Right lobe of liver (tissue), 6 donors: Measurements from ENCODE around the gene KCNN3. TPM values are rescaled to one million over a fixed set of nuclear protein-coding genes. Genes with fewer than 3 reads are reported as not detected.

Experiments
- ATAC-seq, 4 donors: fragments of 200-7000 bp; cut with Tn5 transposase; one replicate each; pipeline ENCODE4 v1.9.1; 2020; ENCODE audit warnings: mild to moderate bottlenecking in 4 of 4, moderate library complexity in 4 of 4
- DNase-seq, 3 donors: peaks; one replicate each; pipeline ENCODE4 v3.0.0-alpha.2; 2020
- H3K27ac ChIP-seq, 3 donors: fragments of 200-600 bp; one replicate each; pipeline ENCODE4 v1.8.0; 2022
- H3K27me3 ChIP-seq, 2 donors: fragments of 200-600 bp; one replicate each; pipeline ENCODE4 v1.8.0; 2022
- H3K36me3 ChIP-seq, 4 donors: fragments of 200-600 bp; sonication (generic) in 1 of 4; one replicate each; pipeline versions ENCODE4 v1.5.1 to v1.8.0; 2017 to 2022; ENCODE audit warnings: control low read depth in 1 of 4
- H3K4me1 ChIP-seq, 4 donors: fragments of 200-600 bp; sonication (generic) in 1 of 4; one replicate each; pipeline versions ENCODE4 v1.5.1 to v1.8.0; 2017 to 2022; ENCODE audit warnings: control low read depth in 1 of 4
- H3K4me3 ChIP-seq, 3 donors: fragments of 200-600 bp; one replicate each; pipeline ENCODE4 v1.8.0; 2022
- H3K9me3 ChIP-seq, 4 donors: fragments of 200-600 bp; sonication (generic) in 1 of 4; one replicate each; pipeline versions ENCODE4 v1.5.1 to v1.8.0; 2017 to 2022; ENCODE audit warnings: control low read depth in 1 of 4
- CTCF ChIP-seq, 4 donors: fragments of 200-600 bp in 3 of 4; fragments of 450-650 bp in 1 of 4; IDR thresholded peaks; one replicate each; pipeline versions ENCODE4 v1.5.1 to v1.8.0; 2016 to 2022; ENCODE audit warnings: antibody characterized with exemption in 4 of 4, mild to moderate bottlenecking in 2 of 4
- POLR2A ChIP-seq: fragments of 450-650 bp; IDR thresholded peaks from one replicate; pipeline ENCODE4 v1.6.1; 2017; ENCODE audit warnings: antibody characterized with exemption, mild to moderate bottlenecking
- WGBS: methylation state at CpG from one replicate; pipeline ENCODE4 v1.1.6; 2018; ENCODE audit warnings: low coverage, low lambda C conversion rate; ENCODE audit not compliant: insufficient coverage; ENCODE audit errors: missing lambda C conversion rate; 5-methylcytosine and 5-hydroxymethylcytosine counted together
- intact Hi-C, 2 donors: fragments of 100-400 bp; cut with DNase I; formaldehyde crosslinking; loops; one replicate each; pipeline versions ENCODE4 v1.11.2 to v1.14.1; 2022
- total RNA-seq, 6 experiments: library from RNA; depleted of rRNA in 2 of 6; stranded (reverse); fragments of >200 nt in 2 of 6; fragmentation: NEBNext Ultra II Directional in 3 of 6; extraction: Animal tissue kit (Norgen Biotek cat#: 25700) in 3 of 6; gene quantifications; one replicate each; pipeline versions ENCODE4 v1.1.0 to v1.2.4, GENCODE V29; 2016 to 2023
- donor health status: DM: no; HTN: yes; CAD: no.
- donor health status: DM: no; HTN: no; CAD: no.
- donor health status: DM: no; HTN: no; CAD: no.
- donor health status: DM: no; HTN: yes; CAD: no.
- donor health status: DM: no; HTN: yes; CAD: no.

Gene KCNN3
- total RNA-seq, 6 experiments from 2014 or later, result 0.15 to 0.64 (median 0.32) TPM

- H3K36me3 ChIP-seq, result no peaks in the 10 kb centered on the region
- peaks cover 0 to 4% (median 0%) of the 10 kb centered on the region in 4 donors for H3K4me1 ChIP-seq
- TF ChIP-seq POLR2A (no peak), CTCF (IDR thresholded peaks at IDR 0.05) (no peak)
- no peak overlapping the region for H3K27ac ChIP-seq
- H3K9me3 ChIP-seq, result no peaks in the 10 kb centered on the region
- DNase-seq (peak in 1 of 3 donors; percentile 49), ATAC-seq (no peak)
- H3K27me3 ChIP-seq, result no peaks in the 10 kb centered on the region
- 36% methylated on average over 9 of the region's 26 CpGs for WGBS
- intact Hi-C loops, result loop anchor here in 1 of 2 donors (10.0 kb wide), 2 partner anchors 115 to 205 kb away; no protein-coding TSS in a partner anchor
- peak overlapping the region in 1 of 3 donors; percentile 16 for H3K4me3 ChIP-seq
Observed at GRCh38 chr1:154869351-154870114, 548 bp downstream of the KCNN3 start.

GRCh38 chr1:154867841-154868605, 2.1 kb downstream of the KCNN3 start:
- ATAC-seq, result no peak
- WGBS, result 37% methylated on average over 13 of the region's 19 CpGs
- no peaks in the 10 kb centered on the region for H3K9me3 ChIP-seq
- intact Hi-C loops, result loop anchor here in 1 of 2 donors (10.0 kb wide), 1 partner anchor 203 kb away; no protein-coding TSS in a partner anchor
- no peak for TF ChIP-seq POLR2A
- no peaks in the 10 kb centered on the region for H3K36me3 ChIP-seq
- peak in 1 of 3 donors; percentile 32 for DNase-seq
- no peaks in the 10 kb centered on the region for H3K27me3 ChIP-seq
- no peak overlapping the region for H3K4me3 ChIP-seq
- no peak overlapping the region for H3K27ac ChIP-seq
- H3K4me1 ChIP-seq, result peaks cover 0 to 4% (median 0%) of the 10 kb centered on the region in 4 donors

- no peak for ATAC-seq
- 14% methylated on average over 4 of the region's 25 CpGs for WGBS
- intact Hi-C loops, result loop anchor here in 1 of 2 donors (10.0 kb wide), 1 partner anchor 202 kb away; no protein-coding TSS in a partner anchor
- Histone ChIP-seq H3K27me3 (no peaks in the 10 kb centered on the region), H3K27ac (no peak overlapping the region), H3K9me3 (no peaks in the 10 kb centered on the region), H3K4me1 (peaks cover 0 to 4% (median 0%) of the 10 kb centered on the region in 4 donors), H3K4me3 (no peak overlapping the region), H3K36me3 (no peaks in the 10 kb centered on the region)
- TF ChIP-seq CTCF (IDR thresholded peaks at IDR 0.05) (no peak), POLR2A (no peak)
- DNase-seq, result peak in 1 of 3 donors; percentile 46
Observed at GRCh38 chr1:154867064-154867825, 2.8 kb downstream of the KCNN3 start.

- Histone ChIP-seq H3K27ac (no peak overlapping the region), H3K4me3 (no peak overlapping the region), H3K9me3 (no peaks in the 10 kb centered on the region), H3K36me3 (no peaks in the 10 kb centered on the region), H3K27me3 (no peaks in the 10 kb centered on the region), H3K4me1 (peaks cover 0 to 4% (median 0%) of the 10 kb centered on the region in 4 donors)
- DNase-seq (peak in 1 of 3 donors; percentile 31), ATAC-seq (no peak)
- TF ChIP-seq POLR2A (no peak), CTCF (IDR thresholded peaks at IDR 0.05) (no peak)
- 92% methylated on average over 6 of the region's 14 CpGs for WGBS
- intact Hi-C loops, result loop anchor here in 1 of 2 donors (10.0 kb wide), 1 partner anchor 202 kb away; no protein-coding TSS in a partner anchor
Observed at GRCh38 chr1:154866257-154867063, 3.6 kb downstream of the KCNN3 start.
